ENCODE data around the gene PRR7.

Gene PRR7

DNA sequence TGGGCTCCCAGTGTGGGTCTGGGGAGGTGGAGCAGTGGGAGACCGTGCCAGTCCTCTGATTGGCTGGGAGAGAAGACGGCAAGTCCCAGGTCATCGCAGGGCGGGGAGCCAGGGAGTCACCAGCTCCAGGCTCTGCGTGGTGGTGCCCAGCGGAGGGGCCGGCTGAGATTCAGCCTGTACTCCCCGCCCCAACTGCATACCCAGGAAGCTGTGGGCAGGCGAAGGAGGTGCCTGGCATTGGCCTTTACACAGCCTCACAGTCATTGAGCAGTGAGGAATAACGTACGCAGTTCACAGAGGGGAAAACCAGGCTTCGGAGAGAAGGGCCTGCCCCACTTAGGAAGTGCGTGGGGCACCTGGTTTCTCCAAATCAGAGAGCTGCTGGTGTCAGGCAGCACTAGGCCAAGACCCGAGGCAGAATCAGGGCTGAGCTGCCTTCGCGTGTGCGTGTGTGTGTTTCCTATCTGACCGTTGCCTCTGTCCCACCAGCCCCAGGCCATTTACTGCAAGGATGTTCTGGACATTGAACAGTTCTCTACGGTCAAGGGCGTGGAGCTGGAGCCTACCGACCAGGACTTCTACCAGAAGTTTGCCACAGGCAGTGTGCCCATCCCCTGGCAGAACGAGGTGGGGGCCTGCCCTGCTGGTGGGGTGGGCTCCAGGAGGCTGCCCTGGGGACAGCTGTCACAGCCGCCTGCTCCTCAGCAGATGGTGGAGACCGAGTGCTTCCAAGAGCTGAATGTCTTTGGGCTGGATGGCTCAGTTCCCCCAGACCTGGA lies 6.2 kb upstream of the PRR7 start:
- TF ChIP-seq EGR1 (IDR thresholded peaks at IDR 0.05) = no peak
- no peak for TF ChIP-seq CEBPB (IDR thresholded peaks at IDR 0.05)

DNA sequence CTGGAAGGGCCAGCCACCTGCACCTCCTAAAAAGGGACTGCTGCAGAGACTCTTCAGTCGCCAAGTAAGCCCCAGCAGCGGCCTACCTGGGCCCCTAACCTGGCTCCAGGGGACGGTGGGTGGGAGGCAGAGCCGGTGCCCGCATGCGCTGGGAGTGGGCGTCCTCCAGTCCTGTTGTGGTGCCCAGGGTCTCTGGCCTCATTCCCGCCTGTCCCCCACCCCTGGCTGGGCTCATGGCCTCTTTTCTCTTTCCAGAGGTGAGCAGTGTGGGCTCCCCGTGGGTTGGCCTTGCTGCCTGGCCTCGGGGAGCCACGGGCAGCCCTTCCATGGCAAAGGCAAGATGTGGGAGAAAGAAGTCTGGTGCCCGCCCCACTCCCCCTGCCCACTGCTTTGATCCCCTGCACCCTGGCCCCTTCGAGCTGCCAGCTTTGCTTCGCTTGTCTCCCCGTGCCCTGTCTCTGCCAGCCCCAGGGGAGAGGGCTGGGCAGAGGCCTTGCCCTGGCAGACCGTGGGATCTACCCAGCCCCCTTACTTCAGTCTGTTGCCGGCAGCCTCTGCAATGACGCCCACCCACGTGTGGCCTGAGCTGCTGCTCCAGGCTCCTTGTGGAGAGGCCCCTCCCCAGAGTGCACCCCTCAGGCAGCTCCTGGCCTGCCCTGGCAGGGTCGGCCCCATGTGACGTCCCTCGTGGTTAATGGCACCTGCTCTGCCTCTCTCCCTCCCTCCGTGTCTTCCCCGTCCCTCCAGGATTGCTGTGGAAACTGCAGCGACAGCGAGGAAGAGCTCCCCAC lies 5.4 kb upstream of the PRR7 start:
- TF ChIP-seq EP300 (IDR thresholded peaks at IDR 0.05; ENCODE audit: borderline replicate concordance) (no peak), ZBTB7A (IDR thresholded peaks at IDR 0.05; ENCODE audit: low read depth) (no peak), EGR1 (IDR thresholded peaks at IDR 0.05) (no peak), YY1 (IDR thresholded peaks at IDR 0.05; ENCODE audit: low read depth) (no peak), CEBPB (IDR thresholded peaks at IDR 0.05) (no peak), TEAD4 (IDR thresholded peaks at IDR 0.05) (no peak), NFIC (IDR thresholded peaks at IDR 0.05) (no peak), CREB1 (IDR thresholded peaks at IDR 0.05; ENCODE audit: low read depth) (no peak), RAD21 (IDR thresholded peaks at IDR 0.05; ENCODE audit: low read depth) (no peak), FOXM1 (IDR thresholded peaks at IDR 0.05; ENCODE audit: borderline replicate concordance, low read depth) (no peak), TAF1 (IDR thresholded peaks at IDR 0.05; ENCODE audit: low read depth) (no peak), TCF12 (IDR thresholded peaks at IDR 0.05; ENCODE audit: low read depth) (no peak), MAX (IDR thresholded peaks at IDR 0.05) (no peak)
- TF ChIP-seq, protein P1, sequence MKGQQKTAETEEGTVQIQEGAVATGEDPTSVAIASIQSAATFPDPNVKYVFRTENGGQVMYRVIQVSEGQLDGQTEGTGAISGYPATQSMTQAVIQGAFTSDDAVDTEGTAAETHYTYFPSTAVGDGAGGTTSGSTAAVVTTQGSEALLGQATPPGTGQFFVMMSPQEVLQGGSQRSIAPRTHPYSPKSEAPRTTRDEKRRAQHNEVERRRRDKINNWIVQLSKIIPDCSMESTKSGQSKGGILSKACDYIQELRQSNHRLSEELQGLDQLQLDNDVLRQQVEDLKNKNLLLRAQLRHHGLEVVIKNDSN (IDR thresholded peaks at IDR 0.05) = no peak
- TF ChIP-seq, protein P2, sequence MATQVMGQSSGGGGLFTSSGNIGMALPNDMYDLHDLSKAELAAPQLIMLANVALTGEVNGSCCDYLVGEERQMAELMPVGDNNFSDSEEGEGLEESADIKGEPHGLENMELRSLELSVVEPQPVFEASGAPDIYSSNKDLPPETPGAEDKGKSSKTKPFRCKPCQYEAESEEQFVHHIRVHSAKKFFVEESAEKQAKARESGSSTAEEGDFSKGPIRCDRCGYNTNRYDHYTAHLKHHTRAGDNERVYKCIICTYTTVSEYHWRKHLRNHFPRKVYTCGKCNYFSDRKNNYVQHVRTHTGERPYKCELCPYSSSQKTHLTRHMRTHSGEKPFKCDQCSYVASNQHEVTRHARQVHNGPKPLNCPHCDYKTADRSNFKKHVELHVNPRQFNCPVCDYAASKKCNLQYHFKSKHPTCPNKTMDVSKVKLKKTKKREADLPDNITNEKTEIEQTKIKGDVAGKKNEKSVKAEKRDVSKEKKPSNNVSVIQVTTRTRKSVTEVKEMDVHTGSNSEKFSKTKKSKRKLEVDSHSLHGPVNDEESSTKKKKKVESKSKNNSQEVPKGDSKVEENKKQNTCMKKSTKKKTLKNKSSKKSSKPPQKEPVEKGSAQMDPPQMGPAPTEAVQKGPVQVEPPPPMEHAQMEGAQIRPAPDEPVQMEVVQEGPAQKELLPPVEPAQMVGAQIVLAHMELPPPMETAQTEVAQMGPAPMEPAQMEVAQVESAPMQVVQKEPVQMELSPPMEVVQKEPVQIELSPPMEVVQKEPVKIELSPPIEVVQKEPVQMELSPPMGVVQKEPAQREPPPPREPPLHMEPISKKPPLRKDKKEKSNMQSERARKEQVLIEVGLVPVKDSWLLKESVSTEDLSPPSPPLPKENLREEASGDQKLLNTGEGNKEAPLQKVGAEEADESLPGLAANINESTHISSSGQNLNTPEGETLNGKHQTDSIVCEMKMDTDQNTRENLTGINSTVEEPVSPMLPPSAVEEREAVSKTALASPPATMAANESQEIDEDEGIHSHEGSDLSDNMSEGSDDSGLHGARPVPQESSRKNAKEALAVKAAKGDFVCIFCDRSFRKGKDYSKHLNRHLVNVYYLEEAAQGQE (IDR thresholded peaks at IDR 0.05; ENCODE audit: low read depth) = no peak

DNA sequence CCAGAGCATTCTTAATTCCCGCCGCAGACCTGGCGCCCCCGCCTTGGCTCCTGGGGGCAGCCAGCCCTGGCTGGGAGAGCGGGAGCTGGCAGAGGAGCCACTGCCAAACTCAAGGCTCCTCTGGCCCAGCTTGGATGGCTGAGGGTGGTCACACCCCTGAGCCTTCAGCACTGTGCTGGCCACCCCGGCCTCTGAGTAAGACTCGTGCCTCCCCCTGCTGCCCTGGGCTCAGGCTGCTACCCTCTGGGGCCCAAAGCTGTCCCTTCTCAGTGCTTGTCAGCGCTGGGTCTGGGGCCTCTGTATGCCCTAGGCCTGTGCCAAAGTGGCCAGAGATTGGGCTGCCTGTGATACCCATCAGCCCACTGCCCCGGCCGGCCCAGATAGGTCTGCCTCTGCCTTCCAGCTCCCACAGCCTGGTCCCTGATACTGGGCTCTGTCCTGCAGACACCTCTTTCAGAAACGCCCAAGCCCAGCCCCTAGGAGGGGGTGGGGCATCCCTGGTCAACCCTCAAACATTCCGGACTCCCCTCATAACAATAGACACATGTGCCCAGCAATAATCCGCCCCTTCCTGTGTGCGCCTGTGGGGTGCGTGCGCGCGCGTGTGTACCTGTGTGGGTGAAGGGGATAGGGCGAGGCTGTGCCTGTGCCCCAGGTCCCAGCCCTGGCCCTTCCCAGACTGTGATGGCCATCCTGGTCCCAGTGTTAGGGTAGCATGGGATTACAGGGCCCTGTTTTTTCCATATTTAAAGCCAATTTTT lies 4.4 kb upstream of the PRR7 start:
- TF ChIP-seq TEAD4 (IDR thresholded peaks at IDR 0.05) = no peak
- TF ChIP-seq, protein P1 (IDR thresholded peaks at IDR 0.05) = no peak
- no peak for TF ChIP-seq TCF12 (IDR thresholded peaks at IDR 0.05; ENCODE audit: low read depth)
- TF ChIP-seq, protein P2 (IDR thresholded peaks at IDR 0.05; ENCODE audit: low read depth) = no peak
- no peak for TF ChIP-seq RAD21 (IDR thresholded peaks at IDR 0.05; ENCODE audit: low read depth)
- TF ChIP-seq NFIC (IDR thresholded peaks at IDR 0.05) = no peak
- no peak for TF ChIP-seq TAF1 (IDR thresholded peaks at IDR 0.05; ENCODE audit: low read depth)
- TF ChIP-seq CEBPB (IDR thresholded peaks at IDR 0.05) = no peak
- TF ChIP-seq CREB1 (IDR thresholded peaks at IDR 0.05; ENCODE audit: low read depth) = no peak
- TF ChIP-seq ZBTB7A (IDR thresholded peaks at IDR 0.05; ENCODE audit: low read depth) = no peak
- TF ChIP-seq EGR1 (IDR thresholded peaks at IDR 0.05) = no peak
- no peak for TF ChIP-seq MAX (IDR thresholded peaks at IDR 0.05)
- no peak for TF ChIP-seq EP300 (IDR thresholded peaks at IDR 0.05; ENCODE audit: borderline replicate concordance)
- TF ChIP-seq FOXM1 (IDR thresholded peaks at IDR 0.05; ENCODE audit: borderline replicate concordance, low read depth) = no peak
- TF ChIP-seq YY1 (IDR thresholded peaks at IDR 0.05; ENCODE audit: low read depth) = no peak

DNA sequence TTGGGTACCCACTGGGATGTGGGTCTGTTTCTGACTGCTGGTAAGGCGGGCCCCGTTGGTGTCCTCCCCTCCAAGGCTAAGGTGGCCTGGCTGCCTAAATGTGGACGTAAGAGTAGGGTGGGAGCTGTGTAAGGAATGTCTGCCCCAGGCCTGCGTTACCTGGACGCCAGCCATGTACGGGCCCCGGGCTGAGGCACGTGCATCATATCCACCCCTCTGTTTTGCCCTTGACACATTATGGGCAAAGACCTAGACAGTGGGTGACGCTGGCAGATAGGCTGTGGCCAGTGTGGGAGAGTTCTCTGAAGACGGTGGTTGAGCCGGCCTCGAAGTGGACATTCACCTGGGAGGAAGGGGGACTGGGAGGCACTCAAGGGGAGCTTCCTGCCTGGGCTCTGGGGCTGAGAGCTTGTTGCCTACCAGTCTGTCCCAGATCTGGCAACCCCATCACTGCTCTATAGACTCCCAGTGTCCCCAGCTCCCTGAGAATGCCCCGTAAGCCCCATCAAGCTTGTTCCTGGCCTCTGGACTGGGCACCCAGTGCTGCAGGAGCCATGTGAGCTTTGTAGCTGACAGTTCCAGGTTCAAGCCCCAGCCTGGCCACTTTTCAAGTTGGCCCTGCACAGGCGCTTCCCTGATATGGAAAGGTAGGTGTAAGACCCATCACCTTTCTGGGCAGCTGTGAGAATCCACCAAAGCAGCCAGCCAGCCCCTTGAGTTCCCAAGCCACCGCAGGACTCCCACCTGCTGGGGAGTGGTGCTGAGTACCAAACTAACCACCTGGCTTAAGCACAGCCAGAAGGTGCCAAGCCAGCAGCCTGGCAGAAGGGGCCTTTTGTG lies 3.2 kb upstream of the PRR7 start:
- TF ChIP-seq, protein P1 (IDR thresholded peaks at IDR 0.05) = no peak
- TF ChIP-seq ZBTB7A (IDR thresholded peaks at IDR 0.05; ENCODE audit: low read depth) (no peak), CEBPB (IDR thresholded peaks at IDR 0.05) (no peak), EP300 (IDR thresholded peaks at IDR 0.05; ENCODE audit: borderline replicate concordance) (no peak), RAD21 (IDR thresholded peaks at IDR 0.05; ENCODE audit: low read depth) (no peak), FOXM1 (IDR thresholded peaks at IDR 0.05; ENCODE audit: borderline replicate concordance, low read depth) (no peak), TCF12 (IDR thresholded peaks at IDR 0.05; ENCODE audit: low read depth) (no peak), NFIC (IDR thresholded peaks at IDR 0.05) (no peak), TEAD4 (IDR thresholded peaks at IDR 0.05) (no peak), MAX (IDR thresholded peaks at IDR 0.05) (no peak), CREB1 (IDR thresholded peaks at IDR 0.05; ENCODE audit: low read depth) (no peak), YY1 (IDR thresholded peaks at IDR 0.05; ENCODE audit: low read depth) (no peak), EGR1 (IDR thresholded peaks at IDR 0.05) (no peak), TAF1 (IDR thresholded peaks at IDR 0.05; ENCODE audit: low read depth) (no peak)
- TF ChIP-seq, protein P2 (IDR thresholded peaks at IDR 0.05; ENCODE audit: low read depth) = no peak

All from Ishikawa (cell line).